ENCODE data around the gene EOGT. TPM values are rescaled to one million over a fixed set of nuclear protein-coding genes. Genes with fewer than 3 reads are reported as not detected.
A peak's percentile ranks its signal among the peaks of the same experiment; 100 is the strongest.

EOGT gene
- total RNA-seq, 6 experiments from 2014 or later = 26.9 to 31.6 (median 28.2) TPM

DNA sequence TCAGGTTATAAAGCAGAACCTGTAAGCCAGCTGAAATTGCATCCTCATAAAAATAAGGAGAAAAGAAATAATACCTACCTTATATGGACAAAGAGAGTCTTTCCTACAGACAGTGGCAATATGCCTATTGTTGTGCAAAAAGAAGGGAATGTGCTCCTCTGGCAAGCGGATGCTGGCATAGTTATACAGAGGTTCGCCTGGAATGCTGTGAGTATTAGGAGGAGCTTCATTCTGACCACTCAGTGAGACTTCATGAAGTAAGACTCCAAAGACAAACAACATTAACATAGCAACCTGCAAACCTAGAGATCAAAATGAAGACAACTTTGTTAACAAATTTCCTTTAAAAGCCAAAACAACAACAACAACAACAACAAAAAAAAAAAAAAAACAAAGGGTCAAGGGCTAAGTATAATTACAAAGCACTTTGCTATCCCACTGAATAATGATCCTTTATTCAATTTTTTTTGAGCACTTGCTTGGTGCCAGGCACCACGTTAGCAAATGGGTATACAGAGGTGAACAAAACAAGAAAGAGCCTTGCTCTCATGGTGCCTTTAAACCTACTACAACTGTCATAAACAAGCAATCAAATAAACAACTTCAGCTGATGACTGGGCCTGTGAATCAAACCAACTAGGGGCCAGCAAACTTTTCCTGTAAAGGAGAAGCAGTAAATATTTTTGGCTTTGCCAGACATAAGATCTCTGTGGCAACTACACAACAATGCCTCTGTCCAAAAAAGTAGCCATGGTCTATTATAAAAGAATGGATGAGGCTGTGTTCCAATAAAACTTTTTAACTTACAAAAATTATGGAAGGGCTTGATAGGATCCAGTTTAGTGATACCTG, 3.7 kb downstream of the EOGT start:
- H3K36me3 Mint-ChIP-seq (ENCODE audit: low read depth) = peaks cover 43% of the 10 kb centered on the region
- TF ChIP-seq, protein P1, sequence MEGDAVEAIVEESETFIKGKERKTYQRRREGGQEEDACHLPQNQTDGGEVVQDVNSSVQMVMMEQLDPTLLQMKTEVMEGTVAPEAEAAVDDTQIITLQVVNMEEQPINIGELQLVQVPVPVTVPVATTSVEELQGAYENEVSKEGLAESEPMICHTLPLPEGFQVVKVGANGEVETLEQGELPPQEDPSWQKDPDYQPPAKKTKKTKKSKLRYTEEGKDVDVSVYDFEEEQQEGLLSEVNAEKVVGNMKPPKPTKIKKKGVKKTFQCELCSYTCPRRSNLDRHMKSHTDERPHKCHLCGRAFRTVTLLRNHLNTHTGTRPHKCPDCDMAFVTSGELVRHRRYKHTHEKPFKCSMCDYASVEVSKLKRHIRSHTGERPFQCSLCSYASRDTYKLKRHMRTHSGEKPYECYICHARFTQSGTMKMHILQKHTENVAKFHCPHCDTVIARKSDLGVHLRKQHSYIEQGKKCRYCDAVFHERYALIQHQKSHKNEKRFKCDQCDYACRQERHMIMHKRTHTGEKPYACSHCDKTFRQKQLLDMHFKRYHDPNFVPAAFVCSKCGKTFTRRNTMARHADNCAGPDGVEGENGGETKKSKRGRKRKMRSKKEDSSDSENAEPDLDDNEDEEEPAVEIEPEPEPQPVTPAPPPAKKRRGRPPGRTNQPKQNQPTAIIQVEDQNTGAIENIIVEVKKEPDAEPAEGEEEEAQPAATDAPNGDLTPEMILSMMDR (IDR thresholded peaks at IDR 0.05) = no peak
- H3K9me3 Mint-ChIP-seq = no peaks in the 10 kb centered on the region
- peak overlapping the region; percentile 23 for H3K4me3 Mint-ChIP-seq
- H3K27me3 Mint-ChIP-seq (ENCODE audit: insufficient read depth) = no peaks in the 10 kb centered on the region
- H3K4me1 Mint-ChIP-seq (ENCODE audit: low read depth) = peaks cover 53% of the 10 kb centered on the region
- peak overlapping the region; percentile 79 for H3K27ac Mint-ChIP-seq
- DNase-seq = peak; percentile 92

DNA sequence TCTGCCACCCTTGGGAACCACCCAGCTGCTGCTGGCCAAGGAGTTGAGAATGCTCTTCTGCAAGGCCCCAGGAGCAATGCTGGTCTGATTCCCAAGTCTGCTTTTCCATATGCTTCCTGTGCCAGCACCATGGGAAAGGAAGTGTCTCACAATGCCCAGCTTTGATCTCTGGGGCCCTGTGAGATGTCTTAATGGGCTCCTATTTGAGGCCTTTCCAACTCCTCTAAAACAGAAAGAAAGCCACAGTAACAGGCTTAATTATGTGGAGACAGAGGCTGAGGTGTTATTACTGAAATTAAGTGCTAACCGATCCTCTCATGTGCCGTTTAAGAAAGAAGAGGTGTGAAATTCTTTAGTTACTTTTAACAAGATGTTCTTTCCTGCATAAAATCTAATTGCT, 4.5 kb downstream of the EOGT start:
- Mint-ChIP-seq H3K4me3 (no peak overlapping the region), H3K27ac (peak overlapping the region; percentile 79)
- TF ChIP-seq, protein P1 (IDR thresholded peaks at IDR 0.05) = no peak

DNA sequence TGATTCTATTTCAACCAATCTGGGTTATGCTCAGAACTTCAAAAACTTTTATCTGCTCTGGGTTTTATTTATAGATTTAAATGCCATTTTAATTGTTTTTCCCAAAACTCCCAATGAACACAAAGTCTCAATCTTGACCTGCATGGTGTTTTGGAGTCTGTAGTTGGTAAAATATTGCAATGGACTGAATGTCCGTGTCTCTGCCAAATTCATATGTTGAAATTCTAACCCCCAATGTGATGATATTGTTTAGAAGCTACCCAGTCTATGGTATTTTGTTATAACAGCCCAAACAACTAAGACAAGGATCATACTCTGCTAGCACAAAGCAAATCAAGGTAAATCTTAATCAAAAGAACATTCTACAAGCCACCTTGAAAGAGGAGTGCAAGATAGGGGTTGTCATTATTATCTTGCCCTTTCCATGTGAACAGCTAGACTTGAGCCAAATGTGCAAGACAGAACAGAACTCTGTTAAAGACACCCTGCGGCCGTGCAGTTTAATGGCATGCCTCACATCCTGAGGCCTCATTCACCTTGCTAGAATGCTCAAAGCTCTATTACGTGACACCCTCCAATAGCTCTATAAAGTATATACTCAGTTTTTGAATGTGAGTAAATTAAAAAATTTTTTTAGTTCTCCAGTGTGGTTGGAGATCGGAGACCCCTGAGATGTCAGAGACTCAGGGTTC, 7.5 kb downstream of the EOGT start:
- DNase-seq = no peak
- Mint-ChIP-seq H3K27me3 (ENCODE audit: insufficient read depth) (no peaks in the 10 kb centered on the region), H3K36me3 (ENCODE audit: low read depth) (peaks cover 43% of the 10 kb centered on the region), H3K9me3 (no peaks in the 10 kb centered on the region), H3K4me3 (no peak overlapping the region), H3K4me1 (ENCODE audit: low read depth) (peaks cover 24% of the 10 kb centered on the region), H3K27ac (no peak overlapping the region)
- TF ChIP-seq, protein P1 (IDR thresholded peaks at IDR 0.05) = no peak

More for the DNA sequence above, 4.5 kb downstream of the EOGT start:
- no peak for DNase-seq
- peaks cover 45% of the 10 kb centered on the region for H3K4me1 Mint-ChIP-seq (ENCODE audit: low read depth)
- no peaks in the 10 kb centered on the region for H3K27me3 Mint-ChIP-seq (ENCODE audit: insufficient read depth)
- no peaks in the 10 kb centered on the region for H3K9me3 Mint-ChIP-seq
- peaks cover 43% of the 10 kb centered on the region for H3K36me3 Mint-ChIP-seq (ENCODE audit: low read depth)

DNA sequence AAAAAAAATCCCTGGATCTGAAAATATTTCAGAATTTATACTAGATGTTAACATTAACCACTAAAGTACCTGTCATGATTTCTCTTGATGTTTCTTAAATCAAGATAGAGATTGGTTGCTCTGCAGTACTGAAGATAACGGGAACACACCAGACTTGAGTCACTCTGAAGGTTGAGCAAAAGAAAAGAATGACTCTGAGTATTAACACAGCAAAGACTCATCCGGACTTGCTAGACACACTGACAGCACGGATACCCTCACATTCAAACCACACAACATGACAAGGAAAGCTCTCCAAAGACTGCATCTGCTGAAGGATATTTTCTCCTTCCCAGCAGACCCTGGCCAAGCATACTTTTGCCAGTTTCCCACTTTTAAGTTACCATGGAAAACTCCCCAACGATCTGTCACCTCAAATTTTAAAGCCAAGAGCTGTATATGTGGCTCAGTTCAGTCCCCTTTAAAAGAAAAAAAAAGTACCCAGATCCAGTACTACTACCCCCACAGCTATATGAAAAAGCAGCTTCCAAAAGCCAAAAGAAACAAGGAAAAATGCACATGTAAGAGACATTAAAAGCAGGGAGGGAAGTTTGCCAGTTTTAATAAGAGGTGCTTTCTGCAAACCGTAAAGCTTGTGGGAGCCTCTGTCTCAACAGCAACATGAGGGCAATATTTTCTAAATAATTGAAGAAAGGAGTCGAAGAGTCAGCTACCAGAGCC, 8.3 kb downstream of the EOGT start:
- H3K9me3 Mint-ChIP-seq = no peaks in the 10 kb centered on the region
- no peaks in the 10 kb centered on the region for H3K27me3 Mint-ChIP-seq (ENCODE audit: insufficient read depth)
- DNase-seq = no peak
- peaks cover 17% of the 10 kb centered on the region for H3K4me1 Mint-ChIP-seq (ENCODE audit: low read depth)
- peaks cover 36% of the 10 kb centered on the region for H3K36me3 Mint-ChIP-seq (ENCODE audit: low read depth)
- TF ChIP-seq, protein P1 (IDR thresholded peaks at IDR 0.05) = no peak
- H3K4me3 Mint-ChIP-seq = no peak overlapping the region
- H3K27ac Mint-ChIP-seq = no peak overlapping the region

DNA sequence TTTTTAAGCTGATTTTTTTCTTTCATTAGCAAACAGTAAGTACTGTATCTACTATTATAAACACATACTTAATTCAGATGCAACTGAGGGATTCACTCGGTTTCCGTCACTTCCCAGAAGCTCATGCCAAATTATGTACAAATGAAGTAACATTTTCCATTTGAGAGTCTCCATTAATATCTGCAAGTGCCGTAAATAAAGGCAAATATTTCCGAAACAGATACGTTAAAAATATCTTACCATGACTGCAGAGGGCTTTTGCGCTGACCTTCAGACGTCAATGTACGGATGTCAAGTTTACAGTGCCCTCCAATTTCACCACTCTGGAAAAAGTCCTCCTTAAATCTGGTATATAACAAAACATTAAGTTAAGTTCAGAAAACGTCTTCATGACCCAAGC, 9.3 kb downstream of the EOGT start:
- H3K36me3 Mint-ChIP-seq (ENCODE audit: low read depth) = peaks cover 27% of the 10 kb centered on the region
- H3K27me3 Mint-ChIP-seq (ENCODE audit: insufficient read depth) = no peaks in the 10 kb centered on the region
- no peak for DNase-seq
- H3K4me1 Mint-ChIP-seq (ENCODE audit: low read depth) = peaks cover 6% of the 10 kb centered on the region
- no peak overlapping the region for H3K27ac Mint-ChIP-seq
- no peak overlapping the region for H3K4me3 Mint-ChIP-seq
- TF ChIP-seq, protein P1 (IDR thresholded peaks at IDR 0.05) = no peak
- H3K9me3 Mint-ChIP-seq = no peaks in the 10 kb centered on the region
